NCI-H2029 treated with DMSO at 0.1 percent for 48 hours (cell line): ENCODE measurements around the gene LDAH.

Experiments used
- DNase-seq: peaks from one replicate; lab custom pipeline; 2025; lab: John Stamatoyannopoulos, UW

Gene LDAH

DNA sequence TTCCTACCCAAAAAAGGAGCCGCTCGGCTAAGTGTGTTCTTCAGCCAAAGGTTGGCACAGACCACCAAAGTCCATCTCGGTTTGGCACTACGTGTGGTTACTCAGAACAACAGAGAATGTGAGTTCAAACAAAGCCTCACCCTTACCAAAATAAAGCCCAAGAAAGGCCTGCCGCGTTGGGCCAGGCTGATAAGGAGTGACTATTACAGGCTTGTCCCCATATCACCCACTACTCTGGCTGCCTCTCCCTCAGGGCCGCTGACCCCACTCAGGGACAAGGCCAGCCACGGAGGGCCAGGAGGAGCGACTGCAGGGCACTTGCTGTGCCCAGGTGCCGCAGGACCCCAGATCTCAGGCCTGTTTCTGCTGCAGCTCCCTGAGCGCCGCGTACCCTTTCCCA, 185.8 kb downstream of the LDAH start:
- no peak for DNase-seq

DNA sequence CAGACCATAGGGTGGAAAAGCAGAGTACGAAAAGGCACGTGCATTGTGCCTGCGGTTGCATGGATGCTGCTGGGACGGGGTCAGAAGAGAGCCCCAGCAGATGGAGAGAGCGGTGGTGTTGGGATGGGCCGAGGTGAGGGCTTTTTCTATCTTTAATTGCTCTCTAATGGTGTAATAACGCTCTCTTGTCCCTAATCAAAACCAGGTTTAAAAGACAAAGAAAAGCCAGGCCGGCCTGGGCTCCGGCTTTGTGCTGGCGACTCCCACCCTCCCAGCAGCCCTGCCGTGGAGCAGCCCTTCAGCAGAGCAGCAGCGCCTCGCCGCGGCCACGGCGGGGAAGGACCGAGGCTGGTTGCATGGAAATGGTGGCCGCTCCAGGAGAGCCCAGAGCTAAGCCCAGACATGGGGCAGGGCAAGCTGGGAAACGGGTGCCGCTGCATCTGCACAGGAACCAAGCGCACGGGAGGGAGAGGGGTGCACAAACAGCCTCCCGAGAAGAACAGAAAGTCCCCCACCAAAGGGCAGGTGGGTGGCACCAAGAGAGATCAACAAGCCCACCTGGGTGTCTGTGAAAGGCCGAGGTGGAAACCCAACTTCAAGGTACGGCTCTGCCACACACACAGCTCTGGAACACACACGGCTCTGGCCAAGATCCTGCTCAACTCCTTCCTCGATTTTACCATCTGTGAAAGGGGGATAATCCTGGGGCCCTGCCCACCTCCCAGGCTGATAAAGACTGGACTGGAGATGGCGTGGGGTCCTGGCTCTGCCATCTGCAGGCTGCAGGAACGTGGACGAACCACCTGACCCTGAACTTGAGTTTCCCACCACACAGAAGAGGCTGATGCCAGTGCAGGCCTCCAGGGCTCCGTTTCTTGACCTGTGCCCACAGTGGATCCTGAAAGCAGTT, 187.0 kb downstream of the LDAH start:
- peak; percentile 23 for DNase-seq

DNA sequence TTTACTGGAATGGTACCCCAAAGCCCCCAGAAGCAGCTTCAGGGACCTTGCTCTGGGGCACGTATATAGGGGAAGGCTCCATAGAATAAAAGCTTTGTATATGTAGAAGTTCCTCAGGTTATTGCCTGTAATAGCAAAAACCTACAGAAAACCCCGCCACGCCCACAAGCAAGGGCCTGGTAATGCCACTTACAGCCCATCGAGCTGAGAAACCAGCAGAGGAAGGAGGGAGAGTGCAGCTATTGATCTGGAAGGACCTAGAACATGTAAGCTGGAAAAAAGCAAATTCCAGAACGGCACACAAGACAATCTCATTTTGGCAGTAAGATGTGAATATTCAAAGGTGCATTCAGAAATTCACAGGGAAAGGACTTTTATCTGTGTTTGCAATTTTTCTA, 187.8 kb downstream of the LDAH start:
- DNase-seq = peak; percentile 27

DNA sequence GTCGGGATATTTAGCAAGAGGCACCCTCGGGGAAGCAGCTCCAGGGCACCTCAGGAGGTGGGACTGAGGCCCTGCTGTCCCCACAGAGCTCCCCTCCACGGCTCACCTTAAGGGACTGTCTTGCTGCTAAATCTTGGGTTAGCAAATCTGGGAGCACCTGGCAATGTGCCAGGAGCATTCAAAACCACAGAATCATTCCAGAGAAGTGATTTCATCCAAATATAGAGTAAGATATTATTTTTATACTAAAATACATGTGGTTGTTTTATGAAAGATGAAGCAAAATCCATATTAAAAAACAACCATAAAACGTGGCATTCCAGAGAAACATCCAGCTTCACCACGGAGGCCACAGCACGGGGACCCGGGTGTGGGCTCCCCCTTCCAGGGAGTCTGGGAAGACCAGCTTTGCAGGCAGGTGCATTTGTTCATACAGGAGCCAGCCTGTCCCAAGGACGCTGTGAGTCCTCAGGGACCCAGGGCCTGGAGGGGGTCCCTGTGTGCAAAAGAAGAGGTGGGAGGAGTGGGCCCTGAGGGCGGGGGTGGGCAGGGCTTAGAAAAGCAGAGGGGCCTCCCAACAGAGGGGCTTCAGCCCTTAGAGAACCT, 188.3 kb downstream of the LDAH start:
- DNase-seq = no peak
